ENCODE results near the gene MYO5B. TPM values are rescaled to one million over a fixed set of nuclear protein-coding genes. Genes with fewer than 3 reads are reported as not detected.
"Not testable (repeated sequence)": the region's sequence is repeated elsewhere in the genome, so short reads cannot be mapped to it uniquely, and the experiment has no call there.

MYO5B gene
- polyA plus RNA-seq, 6 donors from 2014 or later = 0.44 TPM; not detected in 5

DNA sequence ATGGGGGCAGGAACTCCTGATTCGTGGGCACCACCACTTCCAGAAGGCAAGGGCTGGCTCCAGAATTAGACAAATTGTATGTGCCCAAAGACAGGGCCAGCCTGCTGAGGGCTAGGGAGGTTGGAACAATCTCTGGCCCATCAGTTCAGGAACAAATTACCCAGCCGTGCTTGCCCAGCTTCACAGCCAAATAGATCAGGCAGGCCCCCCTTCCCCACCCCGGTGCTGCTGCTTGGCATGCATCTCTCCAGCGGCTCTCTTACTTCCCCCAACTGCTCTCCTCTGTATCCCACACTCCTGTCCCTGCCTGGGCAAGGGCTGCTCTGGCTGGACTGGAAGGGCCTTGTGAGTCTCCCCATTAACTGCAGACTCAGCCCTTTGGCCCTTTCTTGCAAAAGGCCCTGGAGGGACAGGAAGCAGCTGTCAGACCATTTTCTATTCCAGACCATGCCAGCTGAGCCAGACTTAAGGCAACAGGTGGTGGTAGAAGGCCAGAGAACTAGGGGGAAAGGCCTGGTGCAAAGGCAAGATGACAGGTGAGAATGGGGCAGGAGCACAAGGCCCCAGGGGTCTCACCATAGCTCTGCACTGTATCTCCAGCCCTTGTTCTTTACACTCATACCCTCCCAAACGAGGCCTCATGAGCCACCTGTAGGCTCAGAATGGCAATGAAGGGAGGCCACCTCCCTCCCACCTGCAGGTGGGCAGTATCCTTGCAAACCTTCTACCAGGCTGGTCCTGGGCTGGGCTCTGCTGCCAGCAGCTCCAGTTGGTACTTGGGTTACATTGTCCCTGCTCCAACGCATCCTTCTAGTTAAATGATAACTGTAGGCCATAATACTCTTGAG, 350.9 kb downstream of the MYO5B start:
- peaks cover 0 to 3% (median 0%) of the 10 kb centered on the region in 3 donors for H3K4me1 Mint-ChIP-seq
- ATAC-seq (ENCODE audit: low read depth in 2 of 2) = no peak
- no peak overlapping the region for H3K4me3 Mint-ChIP-seq
- no peaks in the 10 kb centered on the region for H3K36me3 Mint-ChIP-seq
- H3K9me3 Mint-ChIP-seq = no peaks in the 10 kb centered on the region
- H3K27me3 Mint-ChIP-seq = peaks cover 7 to 29% (median 24%) of the 10 kb centered on the region in 3 donors
- DNase-seq = no peak
- H3K27ac Mint-ChIP-seq = no peak overlapping the region

- Mint-ChIP-seq H3K9me3 (no peaks in the 10 kb centered on the region), H3K4me1 (no peaks in the 10 kb centered on the region), H3K27ac (no peak overlapping the region), H3K27me3 (peaks cover 7 to 20% (median 15%) of the 10 kb centered on the region in 3 donors), H3K4me3 (no peak overlapping the region), H3K36me3 (no peaks in the 10 kb centered on the region)
- DNase-seq = no peak
- no peak for ATAC-seq (ENCODE audit: low read depth in 2 of 2)
Observed at GRCh38 chr18:49843131-49843530, 351.8 kb downstream of the MYO5B start.

DNA sequence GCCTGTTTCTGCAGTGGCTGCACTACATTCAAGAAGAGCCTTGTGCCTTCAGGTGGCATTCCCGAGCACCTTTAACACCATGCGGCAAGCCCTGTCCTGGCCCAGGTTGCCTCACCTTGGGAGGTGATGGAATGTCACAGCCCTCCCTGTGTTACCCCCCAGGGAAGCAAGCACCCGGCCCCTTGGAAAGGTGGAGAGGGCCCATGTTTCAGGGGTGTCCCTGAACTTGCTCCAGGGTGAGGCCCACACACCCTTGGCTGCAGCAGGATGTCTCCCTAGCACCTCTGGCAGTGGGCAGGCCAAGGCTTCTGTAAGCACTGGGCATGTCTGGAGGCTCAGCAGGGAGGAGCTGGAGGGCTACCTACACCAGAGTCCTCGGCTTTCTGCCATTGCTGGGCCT, 352.3 kb downstream of the MYO5B start:
- Mint-ChIP-seq H3K27me3 (peaks cover 7 to 15% (median 10%) of the 10 kb centered on the region in 3 donors), H3K9me3 (no peaks in the 10 kb centered on the region), H3K36me3 (no peaks in the 10 kb centered on the region), H3K4me1 (no peaks in the 10 kb centered on the region), H3K4me3 (no peak overlapping the region), H3K27ac (no peak overlapping the region)
- no peak for ATAC-seq (ENCODE audit: low read depth in 2 of 2)
- DNase-seq = no peak

DNA sequence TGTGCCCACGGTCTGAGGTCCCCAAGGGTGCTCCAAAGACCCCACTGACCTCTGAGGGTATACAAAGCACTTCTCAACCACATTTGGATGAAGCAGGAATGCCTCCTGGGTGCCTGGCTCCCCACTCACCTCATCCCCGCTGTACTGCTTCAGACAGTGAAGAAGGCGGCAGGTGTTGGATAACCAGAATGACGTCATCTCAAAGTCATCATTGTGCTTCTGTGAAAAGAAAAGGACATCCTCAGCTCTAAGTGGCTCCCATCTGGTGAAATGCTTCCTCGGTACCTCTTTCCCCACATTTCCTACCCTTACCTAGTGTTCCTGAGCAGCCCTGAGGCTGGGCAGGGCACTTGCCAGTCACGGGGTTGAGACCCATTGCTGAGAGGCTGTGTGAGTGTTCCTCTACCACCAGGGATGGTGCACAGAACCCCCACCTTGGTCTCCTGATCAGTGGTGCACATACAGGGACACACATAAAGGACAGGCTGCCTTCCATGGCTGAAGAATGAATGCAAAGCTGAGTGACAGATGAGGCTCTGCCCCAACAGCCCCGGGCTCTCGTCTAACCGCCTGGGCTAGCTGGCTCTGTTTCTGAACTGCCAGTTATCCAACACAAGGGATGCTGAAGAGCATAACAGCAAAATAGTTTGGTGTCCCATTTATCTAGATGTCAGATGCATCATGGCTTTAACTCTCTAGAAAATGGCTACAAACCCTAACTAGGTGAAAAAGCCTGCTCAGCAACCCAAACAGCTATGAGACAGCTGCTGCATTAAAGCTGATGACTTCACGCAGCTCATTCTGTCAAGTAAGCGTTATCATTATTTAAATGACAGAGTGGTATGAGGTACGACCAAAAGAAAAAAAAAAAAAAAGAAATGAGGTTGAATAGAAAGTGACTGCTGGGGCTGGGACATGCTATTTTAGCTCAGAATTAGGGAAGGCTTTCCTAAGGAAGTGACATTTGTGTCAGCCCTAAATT, 353.4 kb downstream of the MYO5B start:
- Mint-ChIP-seq H3K36me3 (no peaks in the 10 kb centered on the region), H3K4me3 (no peak overlapping the region), H3K27me3 (peaks cover 2 to 7% (median 4%) of the 10 kb centered on the region in 3 donors), H3K4me1 (no peaks in the 10 kb centered on the region), H3K27ac (peak overlapping the region in 1 of 6 donors; percentile 49), H3K9me3 (no peaks in the 10 kb centered on the region)
- no peak for DNase-seq
- ATAC-seq (ENCODE audit: low read depth in 2 of 2) = no peak

- ATAC-seq (ENCODE audit: low read depth in 2 of 2) (no peak), DNase-seq (no peak)
- H3K27ac Mint-ChIP-seq = no peak overlapping the region
- H3K9me3 Mint-ChIP-seq = no peaks in the 10 kb centered on the region
- H3K27me3 Mint-ChIP-seq = peaks cover 0 to 3% (median 0%) of the 10 kb centered on the region in 3 donors
- no peaks in the 10 kb centered on the region for H3K4me1 Mint-ChIP-seq
- H3K4me3 Mint-ChIP-seq = no peak overlapping the region
- H3K36me3 Mint-ChIP-seq = no peaks in the 10 kb centered on the region
Observed at GRCh38 chr18:49839012-49839411, 355.9 kb downstream of the MYO5B start.

GRCh38 chr18:49838381-49838780, 356.6 kb downstream of the MYO5B start:
- Mint-ChIP-seq H3K4me1 (no peaks in the 10 kb centered on the region), H3K9me3 (no peaks in the 10 kb centered on the region), H3K4me3 (no peak overlapping the region), H3K27ac (no peak overlapping the region), H3K27me3 (peaks cover 0 to 3% (median 0%) of the 10 kb centered on the region in 3 donors), H3K36me3 (no peaks in the 10 kb centered on the region)
- no peak for DNase-seq
- no peak for ATAC-seq (ENCODE audit: low read depth in 2 of 2)

DNA sequence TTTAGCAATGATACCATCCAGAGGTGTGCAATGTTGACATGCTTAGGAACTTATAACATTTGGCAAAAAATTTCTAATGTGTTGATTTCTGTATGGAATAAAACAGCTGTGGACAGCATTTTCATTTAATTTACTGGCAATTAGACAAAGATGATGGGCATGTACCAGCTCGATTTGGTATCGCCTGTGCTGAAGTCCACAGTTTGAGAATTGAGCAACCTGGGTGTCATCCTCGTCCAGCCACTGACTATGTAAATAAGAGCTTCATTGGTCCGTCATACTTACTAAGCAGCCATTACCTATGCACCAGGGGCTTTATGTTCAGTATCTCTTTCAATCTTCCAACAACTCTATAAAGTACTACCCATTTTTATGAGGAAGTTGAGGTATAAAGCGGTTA, 357.1 kb downstream of the MYO5B start:
- Mint-ChIP-seq H3K4me3 (no peak overlapping the region), H3K4me1 (no peaks in the 10 kb centered on the region), H3K36me3 (no peaks in the 10 kb centered on the region), H3K27ac (no peak overlapping the region), H3K27me3 (peaks cover 0 to 3% (median 0%) of the 10 kb centered on the region in 3 donors), H3K9me3 (no peaks in the 10 kb centered on the region)
- DNase-seq (no peak), ATAC-seq (ENCODE audit: low read depth in 2 of 2) (no peak)

GRCh38 chr18:49837316-49837835, 357.6 kb downstream of the MYO5B start:
- not testable (repeated sequence) for DNase-seq; H3K4me1 Mint-ChIP-seq; ATAC-seq (ENCODE audit: low read depth in 2 of 2); H3K36me3 Mint-ChIP-seq; H3K27ac Mint-ChIP-seq; H3K9me3 Mint-ChIP-seq; H3K27me3 Mint-ChIP-seq; H3K4me3 Mint-ChIP-seq

DNA sequence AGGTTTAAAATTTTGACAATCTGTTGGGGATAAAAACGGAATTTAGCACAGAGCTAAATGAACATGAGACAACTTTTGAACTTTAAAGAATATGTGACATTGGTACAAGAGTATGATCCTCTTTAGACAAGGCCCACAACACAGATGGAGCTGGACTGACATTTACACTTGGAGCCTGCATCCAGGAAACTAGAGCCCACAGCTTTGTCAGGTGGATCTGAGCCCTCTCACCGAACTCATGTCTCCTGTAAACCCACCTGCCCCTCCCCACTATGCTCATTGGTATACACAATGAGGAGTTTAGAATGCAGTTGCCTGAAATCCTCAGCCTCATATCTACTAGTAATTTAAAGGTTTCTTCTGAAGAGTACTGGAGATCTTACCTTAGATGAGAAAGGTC, 359.5 kb downstream of the MYO5B start:
- ATAC-seq (ENCODE audit: low read depth in 2 of 2) (no peak), DNase-seq (no peak)
- Mint-ChIP-seq H3K4me3 (no peak overlapping the region), H3K27ac (peak overlapping the region in 1 of 6 donors; percentile 3), H3K27me3 (peaks cover 0 to 3% (median 0%) of the 10 kb centered on the region in 3 donors), H3K9me3 (peaks cover 0 to 2% (median 0%) of the 10 kb centered on the region in 7 donors), H3K36me3 (no peaks in the 10 kb centered on the region), H3K4me1 (no peaks in the 10 kb centered on the region)

GRCh38 chr18:49834258-49834657, 360.7 kb downstream of the MYO5B start:
- no peak for DNase-seq
- no peaks in the 10 kb centered on the region for H3K4me1 Mint-ChIP-seq
- no peaks in the 10 kb centered on the region for H3K36me3 Mint-ChIP-seq
- H3K9me3 Mint-ChIP-seq = peaks cover 0 to 10% (median 8%) of the 10 kb centered on the region in 7 donors
- peaks cover 0 to 7% (median 0%) of the 10 kb centered on the region in 3 donors for H3K27me3 Mint-ChIP-seq
- H3K27ac Mint-ChIP-seq = peak overlapping the region in 1 of 6 donors; percentile 23
- ATAC-seq (ENCODE audit: low read depth in 2 of 2) = no peak
- no peak overlapping the region for H3K4me3 Mint-ChIP-seq

DNA sequence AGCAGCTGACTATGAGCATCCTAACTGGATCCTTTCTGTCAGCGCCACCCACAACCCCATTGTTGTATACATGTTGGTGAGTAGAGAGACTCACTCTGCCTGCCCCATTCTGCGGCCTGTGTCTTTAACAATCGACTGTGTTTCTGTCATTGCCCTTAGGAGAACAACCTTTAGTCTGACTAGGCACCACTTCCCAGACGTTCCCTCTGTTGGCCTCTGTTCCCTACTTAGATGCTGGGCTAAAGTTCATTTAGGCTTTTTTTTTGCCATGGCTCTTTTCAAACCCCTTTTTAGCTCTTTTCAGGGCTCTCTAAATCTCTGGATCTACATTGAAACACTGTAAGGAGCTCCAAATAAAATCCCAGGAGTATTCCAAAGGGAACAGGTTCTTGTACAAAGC, 361.1 kb downstream of the MYO5B start:
- H3K27ac Mint-ChIP-seq = no peak overlapping the region
- H3K4me1 Mint-ChIP-seq = no peaks in the 10 kb centered on the region
- H3K9me3 Mint-ChIP-seq = peaks cover 0 to 14% (median 11%) of the 10 kb centered on the region in 7 donors
- peaks cover 0 to 11% (median 0%) of the 10 kb centered on the region in 3 donors for H3K27me3 Mint-ChIP-seq
- ATAC-seq (ENCODE audit: low read depth in 2 of 2) = no peak
- no peak overlapping the region for H3K4me3 Mint-ChIP-seq
- DNase-seq = no peak
- no peaks in the 10 kb centered on the region for H3K36me3 Mint-ChIP-seq

DNA sequence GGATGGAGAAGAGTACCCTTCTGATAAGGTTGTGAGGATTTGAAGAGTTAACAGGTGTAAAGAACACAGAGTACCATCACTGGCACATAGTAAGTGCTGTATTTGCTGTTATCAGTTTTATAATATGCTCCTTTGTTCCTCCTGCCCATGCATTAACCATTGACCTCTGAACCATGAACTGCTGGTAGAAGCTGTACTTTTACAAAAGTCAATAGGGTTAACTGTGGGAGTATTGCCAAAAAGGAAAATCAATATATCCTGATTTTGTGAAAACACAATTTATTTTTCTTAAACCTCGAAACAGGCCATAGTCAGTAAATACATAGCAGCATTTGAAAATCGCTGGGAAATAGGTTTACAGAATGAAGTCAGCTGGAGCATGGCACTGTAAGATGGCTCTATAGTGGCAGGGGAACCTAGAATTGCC, 362.7 kb downstream of the MYO5B start:
- Mint-ChIP-seq H3K4me3 (no peak overlapping the region), H3K36me3 (peaks cover 0 to 8% of the 10 kb centered on the region in 2 donors), H3K27me3 (peaks cover 0 to 27% (median 5%) of the 10 kb centered on the region in 3 donors), H3K4me1 (no peaks in the 10 kb centered on the region), H3K27ac (no peak overlapping the region), H3K9me3 (peaks cover 3 to 29% (median 24%) of the 10 kb centered on the region in 7 donors)
- ATAC-seq (ENCODE audit: low read depth in 2 of 2) (no peak), DNase-seq (no peak)

DNA sequence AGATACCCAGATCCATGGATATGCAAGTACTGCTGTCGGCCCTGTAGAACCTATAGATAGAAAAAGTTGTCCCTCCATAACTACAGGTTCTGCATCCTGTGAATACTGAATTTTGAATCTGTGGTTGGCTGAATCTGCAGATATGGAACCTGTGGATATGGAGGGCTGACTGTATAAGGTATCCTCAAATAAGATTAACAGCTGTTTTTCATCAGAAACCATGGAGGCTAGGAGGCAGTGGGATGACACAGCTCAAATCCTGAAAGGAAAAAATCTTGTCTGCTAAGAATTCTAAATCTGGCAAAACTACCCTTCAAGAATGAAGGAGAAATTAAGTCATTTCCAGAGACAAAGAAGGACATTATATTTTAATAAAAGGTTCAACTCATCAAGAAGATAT, 367.0 kb downstream of the MYO5B start:
- no peak for ATAC-seq (ENCODE audit: low read depth in 2 of 2)
- Mint-ChIP-seq H3K9me3 (peaks cover 3 to 46% (median 35%) of the 10 kb centered on the region in 7 donors), H3K27ac (no peak overlapping the region), H3K36me3 (peaks cover 0 to 11% of the 10 kb centered on the region in 2 donors), H3K27me3 (peaks cover 6 to 40% (median 8%) of the 10 kb centered on the region in 3 donors), H3K4me1 (no peaks in the 10 kb centered on the region), H3K4me3 (no peak overlapping the region)
- no peak for DNase-seq

All from naive B cell (primary cell).